BJ (cell line): ENCODE measurements around the gene IL31RA. TPM values are rescaled to one million over a fixed set of nuclear protein-coding genes. Genes with fewer than 3 reads are reported as not detected.

ENCODE experiments used
- CTCF ChIA-PET: fragments of 350-600 bp; formaldehyde crosslinking; extraction: SDS; loops from one replicate; lab custom pipeline; 2021; ENCODE audit warnings: antibody characterized with exemption, inconsistent platforms; lab: Yijun Ruan, JAX
- POLR2A ChIA-PET: fragments of 300-600 bp; sonication (Branson Sonifier 250); formaldehyde crosslinking; extraction: SDS; loops from one replicate; lab custom pipeline; 2021; ENCODE audit warnings: antibody characterized with exemption; lab: Charles Lee
- DNase-seq: peaks from one replicate; pipeline ENCODE4 v3.0.0-alpha.2; 2011; ENCODE audit warnings: low read depth
- H3K27me3 ChIP-seq: 2 replicates; pipeline ENCODE4 v1.6.0; 2011; ENCODE audit warnings: low read length; ENCODE audit not compliant: control insufficient read depth, insufficient read depth
- H3K36me3 ChIP-seq: 2 replicates; pipeline ENCODE4 v1.5.1; 2011; ENCODE audit warnings: low read length; ENCODE audit not compliant: control insufficient read depth, insufficient read depth
- H3K4me3 ChIP-seq: 2 replicates; pipeline ENCODE4 v1.5.1; 2011; ENCODE audit warnings: low read depth, mild to moderate bottlenecking, control low read depth, low read length
- CTCF ChIP-seq: IDR thresholded peaks from 2 replicates; pipeline ENCODE4 v1.5.1; 2011; ENCODE audit warnings: low read depth, mild to moderate bottlenecking, control low read depth, inconsistent platforms, low read length, moderate library complexity; ENCODE audit not compliant: insufficient read depth
- polyA plus RNA-seq: library from polyadenylated mRNA; depleted of rRNA; stranded (reverse); fragments of >200 nt; gene quantifications from 2 replicates; pipeline ENCODE4 v1.2.3, GENCODE V29; 2011

IL31RA gene
- polyA plus RNA-seq, 1 experiment, result not detected

GRCh38 chr5:55866485-55866884, 15.3 kb downstream of the IL31RA start:
- ChIA-PET POLR2A (no interaction called here), CTCF (no interaction called here)
- Histone ChIP-seq H3K27me3 (no peaks in the 10 kb centered on the region), H3K4me3 (no peak overlapping the region), H3K36me3 (no peaks in the 10 kb centered on the region)
- no peak for DNase-seq
- no peak for TF ChIP-seq CTCF

GRCh38 chr5:55866934-55867333, 15.8 kb downstream of the IL31RA start:
- Histone ChIP-seq H3K36me3 (no peaks in the 10 kb centered on the region), H3K4me3 (no peak overlapping the region), H3K27me3 (no peaks in the 10 kb centered on the region)
- TF ChIP-seq CTCF, result no peak
- CTCF ChIA-PET, result no interaction called here
- POLR2A ChIA-PET, result no interaction called here
- no peak for DNase-seq

- DNase-seq, result peak; percentile 88
- Histone ChIP-seq H3K4me3 (no peak overlapping the region), H3K27me3 (no peaks in the 10 kb centered on the region), H3K36me3 (no peaks in the 10 kb centered on the region)
- ChIA-PET POLR2A (interaction anchor here (0.7 kb wide), 1 partner anchor 18 kb away, joined by 4 read pairs; the partner anchor contains the start of gene IL31RA), CTCF (interaction anchor here (1.5 kb wide), 1 partner anchor 24 kb away, joined by 3 read pairs; no protein-coding TSS in a partner anchor)
- no peak for TF ChIP-seq CTCF
Measured at GRCh38 chr5:55868846-55869245, 17.7 kb downstream of the IL31RA start.

GRCh38 chr5:55869847-55870246, 18.7 kb downstream of the IL31RA start:
- ChIA-PET CTCF (interaction anchor here (0.7 to 1.5 kb wide), 2 partner anchors 8 to 23 kb away, joined by 3 read pairs; no protein-coding TSS in a partner anchor), POLR2A (no interaction called here)
- no peak for TF ChIP-seq CTCF
- no peak overlapping the region for H3K4me3 ChIP-seq
- no peaks in the 10 kb centered on the region for H3K27me3 ChIP-seq
- no peak for DNase-seq
- no peaks in the 10 kb centered on the region for H3K36me3 ChIP-seq

GRCh38 chr5:55873234-55873633, 22.1 kb downstream of the IL31RA start:
- H3K4me3 ChIP-seq, result no peak overlapping the region
- CTCF ChIA-PET, result no interaction called here
- H3K27me3 ChIP-seq, result no peaks in the 10 kb centered on the region
- no peak for TF ChIP-seq CTCF
- H3K36me3 ChIP-seq, result no peaks in the 10 kb centered on the region
- POLR2A ChIA-PET, result no interaction called here
- DNase-seq, result no peak
